GM12875 (cell line): ENCODE measurements around the gene MAST4.
"Not testable (repeated sequence)": the region's sequence is repeated elsewhere in the genome, so short reads cannot be mapped to it uniquely, and the experiment has no call there.

Experiments used
- H3K4me3 ChIP-seq: one replicate; pipeline ENCODE4 v1.5.1; 2011; ENCODE audit warnings: low read depth, low read length, control low read depth
- TF ChIP-seq, protein P1 (sequence below): IDR thresholded peaks from 2 replicates; pipeline ENCODE4 v1.5.1; 2011; ENCODE audit warnings: low read depth, mild to moderate bottlenecking, control low read depth, inconsistent platforms, low read length, moderate library complexity, borderline replicate concordance; ENCODE audit not compliant: insufficient read depth

MAST4 gene

DNA sequence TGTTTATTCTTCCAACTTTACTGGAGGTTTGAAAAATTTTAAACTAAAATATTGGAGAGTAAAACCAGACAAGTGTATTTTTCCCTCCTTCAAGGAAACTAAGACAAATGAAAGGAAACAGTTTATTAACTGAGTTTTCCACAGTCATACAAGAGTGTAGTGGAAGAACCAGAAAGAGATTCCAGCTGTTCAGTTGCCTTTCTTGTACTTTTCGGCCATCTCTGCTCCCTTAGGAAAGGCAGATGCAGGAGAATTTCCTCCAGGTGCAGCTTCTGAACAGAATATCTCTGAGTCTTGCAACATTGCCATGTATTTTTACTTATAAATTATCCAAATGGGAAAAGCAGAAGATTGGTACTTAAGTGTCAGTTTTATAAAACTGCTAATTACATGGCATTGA, 217.1 kb downstream of the MAST4 start:
- TF ChIP-seq, protein P1, sequence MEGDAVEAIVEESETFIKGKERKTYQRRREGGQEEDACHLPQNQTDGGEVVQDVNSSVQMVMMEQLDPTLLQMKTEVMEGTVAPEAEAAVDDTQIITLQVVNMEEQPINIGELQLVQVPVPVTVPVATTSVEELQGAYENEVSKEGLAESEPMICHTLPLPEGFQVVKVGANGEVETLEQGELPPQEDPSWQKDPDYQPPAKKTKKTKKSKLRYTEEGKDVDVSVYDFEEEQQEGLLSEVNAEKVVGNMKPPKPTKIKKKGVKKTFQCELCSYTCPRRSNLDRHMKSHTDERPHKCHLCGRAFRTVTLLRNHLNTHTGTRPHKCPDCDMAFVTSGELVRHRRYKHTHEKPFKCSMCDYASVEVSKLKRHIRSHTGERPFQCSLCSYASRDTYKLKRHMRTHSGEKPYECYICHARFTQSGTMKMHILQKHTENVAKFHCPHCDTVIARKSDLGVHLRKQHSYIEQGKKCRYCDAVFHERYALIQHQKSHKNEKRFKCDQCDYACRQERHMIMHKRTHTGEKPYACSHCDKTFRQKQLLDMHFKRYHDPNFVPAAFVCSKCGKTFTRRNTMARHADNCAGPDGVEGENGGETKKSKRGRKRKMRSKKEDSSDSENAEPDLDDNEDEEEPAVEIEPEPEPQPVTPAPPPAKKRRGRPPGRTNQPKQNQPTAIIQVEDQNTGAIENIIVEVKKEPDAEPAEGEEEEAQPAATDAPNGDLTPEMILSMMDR = no peak
- H3K4me3 ChIP-seq = no peak overlapping the region

DNA sequence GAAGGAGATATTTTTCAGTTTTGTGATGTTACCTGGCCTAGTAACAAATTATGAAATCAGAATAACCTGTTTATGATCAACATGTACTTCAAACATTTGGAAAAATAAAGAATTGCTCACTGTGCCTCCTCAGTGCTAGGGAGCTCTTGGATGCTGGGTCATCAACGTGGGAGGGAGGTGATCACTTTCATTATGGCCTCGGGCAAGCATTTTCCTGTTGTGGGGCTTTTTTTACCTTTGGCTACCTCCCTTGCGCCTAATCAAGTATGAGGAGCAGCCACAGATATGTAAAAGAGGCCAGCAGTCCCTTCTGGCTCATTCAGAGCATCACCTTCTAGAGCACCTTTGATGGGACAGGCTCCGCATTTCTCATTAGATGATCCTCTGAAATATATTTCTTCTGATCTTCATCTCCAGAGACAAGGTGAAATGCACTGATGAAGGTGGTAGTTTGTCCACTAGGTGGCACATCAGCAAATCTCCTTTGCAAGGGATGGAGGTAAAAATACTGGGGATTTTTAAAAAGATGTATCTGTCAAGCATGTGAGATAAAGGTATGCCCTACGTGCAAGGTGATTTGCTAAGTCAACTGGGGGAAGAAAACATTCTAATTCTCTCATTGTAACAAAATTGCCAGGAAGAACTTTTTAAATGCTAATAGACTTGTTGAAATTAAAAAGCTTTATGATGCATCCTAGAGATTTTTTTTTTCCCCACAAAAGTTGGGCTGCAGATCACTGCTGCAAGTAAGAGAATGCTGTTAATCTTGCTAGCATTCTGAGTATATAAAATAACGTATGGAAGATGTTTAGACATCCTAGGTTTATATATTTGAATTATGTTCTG, 218.2 kb downstream of the MAST4 start:
- H3K4me3 ChIP-seq = no peak overlapping the region
- TF ChIP-seq, protein P1 = peak; percentile 63; the same call in 1 of the 2 replicates

DNA sequence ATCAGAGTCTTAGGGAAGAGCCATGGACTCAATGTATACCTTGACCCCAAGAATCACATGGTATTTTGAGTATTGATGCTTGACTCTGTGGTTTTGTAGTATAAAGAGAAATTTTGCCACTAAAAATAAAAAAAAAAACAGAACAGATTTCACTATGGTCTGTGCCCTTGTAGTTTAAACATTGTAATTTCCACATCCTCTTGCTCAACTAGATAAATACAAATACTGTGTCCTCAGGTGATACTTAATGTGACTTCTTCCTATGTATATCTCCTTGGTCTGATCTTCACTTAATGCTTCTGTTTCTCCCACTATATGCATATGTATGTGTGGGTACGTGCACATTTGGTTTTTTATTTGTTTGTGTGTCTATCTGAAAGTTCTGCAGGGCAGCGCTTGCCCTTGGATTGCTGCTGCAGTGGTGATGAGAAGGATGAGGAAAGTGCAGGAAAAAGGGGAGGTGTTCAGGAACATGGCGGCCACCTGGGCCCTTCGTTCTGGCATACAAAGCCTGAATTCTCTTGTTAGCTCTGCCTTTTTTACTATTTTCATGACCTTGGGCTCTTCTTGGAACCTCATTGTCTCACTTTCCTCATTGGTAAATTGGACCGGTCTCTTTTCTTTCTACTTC, 222.2 kb downstream of the MAST4 start:
- H3K4me3 ChIP-seq = no peak overlapping the region
- TF ChIP-seq, protein P1 = no peak

DNA sequence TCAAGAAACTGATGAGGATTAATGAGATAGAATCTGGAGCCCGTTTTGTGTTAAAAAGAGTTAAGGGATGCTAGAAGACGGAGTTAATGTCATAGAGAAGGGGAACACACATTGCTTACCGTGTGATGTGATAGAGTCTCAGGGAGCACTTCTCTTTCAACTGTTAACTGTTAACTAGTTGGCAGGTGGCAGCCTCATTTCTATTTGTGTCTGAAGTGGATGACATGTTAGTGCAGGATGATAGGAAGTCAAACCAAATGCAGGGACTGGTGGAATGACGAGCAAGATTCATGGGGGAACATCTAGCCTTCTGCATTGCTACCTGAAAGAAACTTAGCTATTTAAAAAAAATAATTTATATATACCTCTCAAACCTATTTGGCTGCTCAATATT, 222.7 kb downstream of the MAST4 start:
- H3K4me3 ChIP-seq = no peak overlapping the region
- TF ChIP-seq, protein P1 = no peak

DNA sequence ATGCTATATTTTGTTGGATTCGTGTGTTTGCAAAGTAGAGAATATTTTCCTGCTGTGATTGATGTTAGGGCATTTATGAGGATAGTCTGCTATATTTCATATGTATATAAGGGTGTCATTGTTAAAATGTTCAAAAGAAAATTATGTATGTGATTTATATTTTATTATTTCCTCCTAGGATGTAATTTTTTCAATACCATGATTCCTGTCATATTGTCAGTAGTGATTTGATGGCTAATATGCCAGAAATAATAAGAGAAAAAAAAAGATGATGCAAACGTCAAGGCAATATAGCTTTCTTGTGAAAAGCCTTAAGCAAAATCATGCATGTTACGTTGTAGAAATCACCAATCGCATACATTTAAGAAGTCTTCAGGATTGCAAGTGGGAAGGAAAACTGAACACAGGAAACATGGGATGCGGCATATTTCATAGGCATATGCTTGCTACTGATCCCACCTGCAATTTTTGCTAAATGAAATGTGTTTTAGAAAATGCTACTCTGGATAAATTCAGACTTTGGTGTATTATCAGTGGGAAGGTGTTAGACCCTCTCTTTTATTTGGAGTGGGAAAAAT, 224.5 kb downstream of the MAST4 start:
- no peak overlapping the region for H3K4me3 ChIP-seq
- TF ChIP-seq, protein P1 = no peak

DNA sequence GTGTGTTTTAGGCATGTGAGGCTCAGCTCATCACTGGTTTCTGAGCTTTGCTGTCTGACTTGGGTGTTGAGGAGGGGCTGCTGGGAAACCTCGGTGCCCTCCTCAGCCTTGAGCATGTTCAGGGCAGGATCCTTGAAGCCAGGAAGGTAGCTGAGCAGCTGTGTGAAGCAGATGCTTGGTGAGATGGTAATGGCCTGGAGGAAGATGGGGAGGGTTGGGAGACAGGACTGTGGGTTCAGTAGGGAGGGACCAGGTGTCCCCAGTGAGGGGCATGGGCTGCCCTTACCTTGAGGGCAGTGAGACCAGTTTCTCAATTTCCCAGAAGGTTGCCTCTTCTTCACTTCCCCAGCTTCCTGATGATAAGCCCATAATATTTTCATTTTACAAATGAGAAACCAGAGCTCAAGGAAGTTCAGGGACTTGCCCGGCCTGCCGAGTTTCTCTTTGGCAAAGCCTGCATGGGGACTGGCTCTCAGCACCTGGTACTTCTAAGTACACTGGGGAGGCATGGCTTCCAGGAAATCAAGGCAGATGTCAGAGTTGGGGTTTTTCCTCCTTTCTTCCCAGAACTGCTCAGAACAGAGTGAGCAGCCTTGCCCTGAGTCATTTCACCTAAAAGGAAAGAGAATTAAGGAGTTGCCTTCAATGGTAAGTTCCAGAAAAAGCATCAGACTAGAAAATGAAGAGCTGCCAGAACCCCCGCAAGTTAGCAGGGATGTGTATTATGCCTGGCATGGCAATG, 225.7 kb downstream of the MAST4 start:
- no peak overlapping the region for H3K4me3 ChIP-seq
- TF ChIP-seq, protein P1 = no peak

DNA sequence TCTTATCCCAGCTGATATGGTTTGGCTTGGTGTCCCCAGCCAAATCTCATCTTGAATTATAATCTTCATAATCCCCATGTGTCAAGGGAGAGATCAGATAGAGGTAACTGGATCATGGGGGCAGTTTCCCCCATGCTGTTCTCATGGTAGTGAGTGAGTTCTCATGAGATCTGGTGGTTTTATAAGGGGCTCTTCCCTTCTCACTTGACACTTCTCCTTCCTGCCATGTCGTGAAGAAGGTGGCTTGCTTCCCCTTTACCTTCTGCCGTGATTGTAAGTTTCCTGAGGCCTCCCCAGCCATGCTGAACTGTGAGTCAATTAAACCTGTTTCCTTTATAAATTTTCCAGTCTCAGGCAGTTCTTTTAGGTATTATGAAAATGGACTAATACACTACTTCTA, 226.7 kb downstream of the MAST4 start:
- H3K4me3 ChIP-seq = not testable (repeated sequence)
